ENCODE results near the gene CRADD.

- TF ChIP-seq ZNF624 (tag by site-specific recombination; IDR thresholded peaks at IDR 0.05) (no peak), TCF7L2 (IDR thresholded peaks at IDR 0.05; ENCODE audit: borderline replicate concordance, low read depth, low read length) (no peak), ZNF558 (tag by site-specific recombination; IDR thresholded peaks at IDR 0.05) (no peak), ZNF223 (tag by site-specific recombination; IDR thresholded peaks at IDR 0.05) (no peak)
- TF ChIP-seq, protein P1, sequence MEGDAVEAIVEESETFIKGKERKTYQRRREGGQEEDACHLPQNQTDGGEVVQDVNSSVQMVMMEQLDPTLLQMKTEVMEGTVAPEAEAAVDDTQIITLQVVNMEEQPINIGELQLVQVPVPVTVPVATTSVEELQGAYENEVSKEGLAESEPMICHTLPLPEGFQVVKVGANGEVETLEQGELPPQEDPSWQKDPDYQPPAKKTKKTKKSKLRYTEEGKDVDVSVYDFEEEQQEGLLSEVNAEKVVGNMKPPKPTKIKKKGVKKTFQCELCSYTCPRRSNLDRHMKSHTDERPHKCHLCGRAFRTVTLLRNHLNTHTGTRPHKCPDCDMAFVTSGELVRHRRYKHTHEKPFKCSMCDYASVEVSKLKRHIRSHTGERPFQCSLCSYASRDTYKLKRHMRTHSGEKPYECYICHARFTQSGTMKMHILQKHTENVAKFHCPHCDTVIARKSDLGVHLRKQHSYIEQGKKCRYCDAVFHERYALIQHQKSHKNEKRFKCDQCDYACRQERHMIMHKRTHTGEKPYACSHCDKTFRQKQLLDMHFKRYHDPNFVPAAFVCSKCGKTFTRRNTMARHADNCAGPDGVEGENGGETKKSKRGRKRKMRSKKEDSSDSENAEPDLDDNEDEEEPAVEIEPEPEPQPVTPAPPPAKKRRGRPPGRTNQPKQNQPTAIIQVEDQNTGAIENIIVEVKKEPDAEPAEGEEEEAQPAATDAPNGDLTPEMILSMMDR (tag by site-specific recombination; IDR thresholded peaks at IDR 0.05) = no peak
Observed at GRCh38 chr12:93913845-93914244, 236.7 kb downstream of the CRADD start.

Data from HEK293 (cell line).